GM21576 (cell line): ENCODE results near the gene COL4A3.

Experiments
- ATAC-seq: cut with Tn5 transposase; IDR thresholded peaks from one replicate; pipeline ENCODE4 v1.9.1; 2021; ENCODE audit warnings: mild to moderate bottlenecking, moderate library complexity; ENCODE audit not compliant: unreplicated experiment

COL4A3 gene

GRCh38 chr2:227337442-227337841 lies 173.0 kb downstream of the COL4A3 start:
- ATAC-seq: no peak

- no peak for ATAC-seq
Measured at GRCh38 chr2:227339098-227339599, 174.7 kb downstream of the COL4A3 start.

GRCh38 chr2:227340106-227340505 lies 175.7 kb downstream of the COL4A3 start:
- no peak for ATAC-seq

GRCh38 chr2:227341553-227341952 lies 177.1 kb downstream of the COL4A3 start:
- ATAC-seq: no peak

GRCh38 chr2:227344231-227344630 lies 179.8 kb downstream of the COL4A3 start:
- no peak for ATAC-seq

- ATAC-seq: no peak
Measured at GRCh38 chr2:227347117-227347516, 182.7 kb downstream of the COL4A3 start.

- no peak for ATAC-seq
Measured at GRCh38 chr2:227348324-227348723, 183.9 kb downstream of the COL4A3 start.

- no peak for ATAC-seq
Measured at GRCh38 chr2:227349989-227350612, 185.7 kb downstream of the COL4A3 start.

GRCh38 chr2:227351639-227352038 lies 187.2 kb downstream of the COL4A3 start:
- ATAC-seq: peak; percentile 86

- ATAC-seq: no peak
Measured at GRCh38 chr2:227360351-227360750, 195.9 kb downstream of the COL4A3 start.

GRCh38 chr2:227363756-227364155 lies 199.3 kb downstream of the COL4A3 start:
- ATAC-seq: no peak
